Stimulated activated CD4-positive, alpha-beta T cell treated with anti-CD3 and anti-CD28 coated beads, Interleukin-1b, Interleukin-23, amount 100 ng/mL, for 4 hours (primary cell): ENCODE measurements around the gene AOC3.
"Not testable (repeated sequence)": the region's sequence is repeated elsewhere in the genome, so short reads cannot be mapped to it uniquely, and the experiment has no call there.

Experiments
- DNase-seq, 2 donors: peaks; one replicate each; pipeline ENCODE4 v3.0.0-alpha.2; 2020; ENCODE audit warnings: low read depth in 2 of 2

AOC3 gene

GRCh38 chr17:42867694-42868261 is 16.8 kb downstream of the AOC3 start:
- not testable (repeated sequence) for DNase-seq

GRCh38 chr17:42868338-42868737 is 17.3 kb downstream of the AOC3 start:
- DNase-seq, result no peak

GRCh38 chr17:42871647-42872046 is 20.6 kb downstream of the AOC3 start:
- no peak for DNase-seq

GRCh38 chr17:42872251-42872965 is 21.4 kb downstream of the AOC3 start:
- no peak for DNase-seq

- no peak for DNase-seq
Observed at GRCh38 chr17:42873315-42873714, 22.3 kb downstream of the AOC3 start.

- DNase-seq, result not testable (repeated sequence)
Observed at GRCh38 chr17:42873932-42874695, 23.1 kb downstream of the AOC3 start.

- DNase-seq, result no peak
Observed at GRCh38 chr17:42877037-42877436, 26.0 kb downstream of the AOC3 start.

- DNase-seq, result no peak
Observed at GRCh38 chr17:42878123-42878880, 27.3 kb downstream of the AOC3 start.

GRCh38 chr17:42878924-42879595 is 28.1 kb downstream of the AOC3 start:
- no peak for DNase-seq

GRCh38 chr17:42879596-42879985 is 28.6 kb downstream of the AOC3 start:
- DNase-seq, result no peak

- DNase-seq, result no peak
Observed at GRCh38 chr17:42880776-42881310, 29.8 kb downstream of the AOC3 start.

- DNase-seq, result not testable (repeated sequence)
Observed at GRCh38 chr17:42881706-42882105, 30.7 kb downstream of the AOC3 start.

- no peak for DNase-seq
Observed at GRCh38 chr17:42882166-42882565, 31.2 kb downstream of the AOC3 start.

- no peak for DNase-seq
Observed at GRCh38 chr17:42883802-42884558, 33.0 kb downstream of the AOC3 start.

GRCh38 chr17:42885806-42886205 is 34.8 kb downstream of the AOC3 start:
- not testable (repeated sequence) for DNase-seq

GRCh38 chr17:42886283-42887176 is 35.5 kb downstream of the AOC3 start:
- no peak for DNase-seq

GRCh38 chr17:42889809-42890208 is 38.8 kb downstream of the AOC3 start:
- no peak for DNase-seq

- no peak for DNase-seq
Observed at GRCh38 chr17:42891539-42892152, 40.6 kb downstream of the AOC3 start.

- DNase-seq, result no peak
Observed at GRCh38 chr17:42893359-42893758, 42.4 kb downstream of the AOC3 start.
